K562 (cell line): ENCODE data around the gene SLC4A2. TPM values are rescaled to one million over a fixed set of nuclear protein-coding genes. Genes with fewer than 3 reads are reported as not detected.
A peak's percentile ranks its signal among the peaks of the same experiment; 100 is the strongest.

Experiments
- AFF1 ChIP-seq, 2 experiments: fragments of 450-650 bp; IDR thresholded peaks; 2 replicates each; pipeline ENCODE4 v1.6.1; 2018; ENCODE audit warnings: mild to moderate bottlenecking in 2 of 2, low read depth in 1 of 2; ENCODE audit not compliant: partially characterized antibody in 2 of 2
- FOXM1 ChIP-seq, 2 experiments: fragments of 450-650 bp in 1 of 2; sonication (generic) in 1 of 2; formaldehyde crosslinking in 1 of 2; IDR thresholded peaks; 2 replicates each; pipeline versions ENCODE4 v1.6.1 to v1.9.0; 2017 to 2022; ENCODE audit warnings: low read depth in 2 of 2, mild to moderate bottlenecking in 2 of 2, missing genetic modification reagents in 1 of 2, moderate library complexity in 1 of 2
- NR4A1 ChIP-seq, 2 experiments: fragments of 250-450 bp in 1 of 2; fragments of 450-650 bp in 1 of 2; sonication (Bioruptor Pico) in 1 of 2; IDR thresholded peaks; 2 replicates each; pipeline versions ENCODE4 v1.4.0 to v1.6.1; 2016 to 2020; ENCODE audit warnings: mild to moderate bottlenecking in 2 of 2, missing compliant biosample characterization in 1 of 2, missing genetic modification characterization in 1 of 2, moderate library complexity in 1 of 2
- SRF ChIP-seq, 2 experiments: fragments of 250-450, 450-650 bp in 1 of 2; sonication (Bioruptor Pico) in 1 of 2; sonication (generic) in 1 of 2; formaldehyde crosslinking; IDR thresholded peaks; 2 replicates each; pipeline versions ENCODE4 v1.5.0 to v1.5.1; 2020 to 2022; ENCODE audit warnings: mild to moderate bottlenecking in 1 of 2, missing genetic modification reagents in 1 of 2
- TCFL5 ChIP-seq: fragments of 250-450 bp; sonication (Bioruptor Pico); conservative IDR thresholded peaks from 2 replicates; pipeline ENCODE4 v1.6.1; 2021; ENCODE audit warnings: mild to moderate bottlenecking, moderate library complexity, matching md5 sums
- ZNF780A ChIP-seq: fragments of 250-450 bp; sonication (Bioruptor Pico); IDR thresholded peaks from 2 replicates; pipeline ENCODE4 v1.5.0; 2021; ENCODE audit warnings: mild to moderate bottlenecking
- polyA plus RNA-seq, 8 experiments: library from polyadenylated mRNA; depleted of rRNA in 4 of 8; stranded (reverse) in 5 of 8; unstranded in 3 of 8; fragments of >200 nt; fragmentation: Nextera tagmentation in 2 of 8; fragmentation: Illumina TruSeq in 1 of 8; extraction: Ambion mirVana in 2 of 8; extraction: Trizol in 1 of 8; gene quantifications; 2 replicates each; pipeline versions ENCODE4 v1.2.1 to v1.2.3, GENCODE V29; 2011 to 2014; ENCODE audit warnings: inconsistent platforms in 1 of 8, missing spikeins in 1 of 8
- total RNA-seq, 7 experiments: library from RNA; depleted of rRNA in 6 of 7; stranded (reverse); fragments of >200 nt in 6 of 7; fragmentation: Illumina TruSeq in 2 of 7; extraction: Trizol in 2 of 7; gene quantifications; 2 replicates each; pipeline versions ENCODE4 v1.2.1 to v1.2.3, GENCODE V29; 2011 to 2021; ENCODE audit warnings: low replicate concordance in 1 of 7
- TF ChIP-seq, protein P1 (sequence below): sonication (generic); formaldehyde crosslinking; IDR thresholded peaks from 2 replicates; pipeline ENCODE4 v1.8.1; 2022; ENCODE audit warnings: missing genetic modification reagents
- TF ChIP-seq, protein P2 (sequence below): IDR thresholded peaks from 3 replicates; pipeline ENCODE4 v1.6.1; 2011; ENCODE audit warnings: borderline replicate concordance, mild to moderate bottlenecking, moderate library complexity; ENCODE audit not compliant: insufficient read length; ENCODE audit errors: extremely low read depth
- TF ChIP-seq, protein P3 (sequence below): fragments of 150-350 bp; conservative IDR thresholded peaks from 2 replicates; pipeline ENCODE4 v1.6.1; 2014; ENCODE audit warnings: low read length
- TF ChIP-seq, protein P4 (sequence below): fragments of 250-450 bp; sonication (Bioruptor Pico); IDR thresholded peaks from 2 replicates; pipeline ENCODE4 v1.8.0; 2022; ENCODE audit warnings: moderate library complexity, mild to moderate bottlenecking, inconsistent platforms

SLC4A2 gene
- total and polyA plus RNA-seq, 9 of the 15 experiments (the other 6 are each of a cell fraction or from before 2014, with no cell fraction given), result 11.4 to 375 (median 130) TPM

- TF ChIP-seq ZNF780A (CRISPR knock-in tag) (no peak), FOXM1 (IDR thresholded peaks at IDR 0.05; ENCODE audit: low read depth) (0 out of 2 replicates have a peak, but pooled peaks have one; percentile 8), FOXM1 (CRISPR knock-in tag; IDR thresholded peaks at IDR 0.05; ENCODE audit: low read depth) (no peak), SRF (CRISPR knock-in tag; IDR thresholded peaks at IDR 0.05) (peak in 1 of 2 experiments; percentile 69; a peak in 1 of 4 replicates), TCFL5 (CRISPR knock-in tag) (no peak), NR4A1 (CRISPR knock-in tag; IDR thresholded peaks at IDR 0.05) (no peak), NR4A1 (tag; IDR thresholded peaks at IDR 0.05) (peak; percentile 75), AFF1 (IDR thresholded peaks at IDR 0.05; ENCODE audit: low read depth in 1 of 2, partially characterized antibody in 2 of 2) (peak in 1 of 2 experiments; percentile 13)
- TF ChIP-seq, protein P1, sequence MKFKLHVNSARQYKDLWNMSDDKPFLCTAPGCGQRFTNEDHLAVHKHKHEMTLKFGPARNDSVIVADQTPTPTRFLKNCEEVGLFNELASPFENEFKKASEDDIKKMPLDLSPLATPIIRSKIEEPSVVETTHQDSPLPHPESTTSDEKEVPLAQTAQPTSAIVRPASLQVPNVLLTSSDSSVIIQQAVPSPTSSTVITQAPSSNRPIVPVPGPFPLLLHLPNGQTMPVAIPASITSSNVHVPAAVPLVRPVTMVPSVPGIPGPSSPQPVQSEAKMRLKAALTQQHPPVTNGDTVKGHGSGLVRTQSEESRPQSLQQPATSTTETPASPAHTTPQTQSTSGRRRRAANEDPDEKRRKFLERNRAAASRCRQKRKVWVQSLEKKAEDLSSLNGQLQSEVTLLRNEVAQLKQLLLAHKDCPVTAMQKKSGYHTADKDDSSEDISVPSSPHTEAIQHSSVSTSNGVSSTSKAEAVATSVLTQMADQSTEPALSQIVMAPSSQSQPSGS (CRISPR knock-in tag), result no peak
- TF ChIP-seq, protein P2, sequence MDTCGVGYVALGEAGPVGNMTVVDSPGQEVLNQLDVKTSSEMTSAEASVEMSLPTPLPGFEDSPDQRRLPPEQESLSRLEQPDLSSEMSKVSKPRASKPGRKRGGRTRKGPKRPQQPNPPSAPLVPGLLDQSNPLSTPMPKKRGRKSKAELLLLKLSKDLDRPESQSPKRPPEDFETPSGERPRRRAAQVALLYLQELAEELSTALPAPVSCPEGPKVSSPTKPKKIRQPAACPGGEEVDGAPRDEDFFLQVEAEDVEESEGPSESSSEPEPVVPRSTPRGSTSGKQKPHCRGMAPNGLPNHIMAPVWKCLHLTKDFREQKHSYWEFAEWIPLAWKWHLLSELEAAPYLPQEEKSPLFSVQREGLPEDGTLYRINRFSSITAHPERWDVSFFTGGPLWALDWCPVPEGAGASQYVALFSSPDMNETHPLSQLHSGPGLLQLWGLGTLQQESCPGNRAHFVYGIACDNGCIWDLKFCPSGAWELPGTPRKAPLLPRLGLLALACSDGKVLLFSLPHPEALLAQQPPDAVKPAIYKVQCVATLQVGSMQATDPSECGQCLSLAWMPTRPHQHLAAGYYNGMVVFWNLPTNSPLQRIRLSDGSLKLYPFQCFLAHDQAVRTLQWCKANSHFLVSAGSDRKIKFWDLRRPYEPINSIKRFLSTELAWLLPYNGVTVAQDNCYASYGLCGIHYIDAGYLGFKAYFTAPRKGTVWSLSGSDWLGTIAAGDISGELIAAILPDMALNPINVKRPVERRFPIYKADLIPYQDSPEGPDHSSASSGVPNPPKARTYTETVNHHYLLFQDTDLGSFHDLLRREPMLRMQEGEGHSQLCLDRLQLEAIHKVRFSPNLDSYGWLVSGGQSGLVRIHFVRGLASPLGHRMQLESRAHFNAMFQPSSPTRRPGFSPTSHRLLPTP, result no peak
- TF ChIP-seq, protein P3, sequence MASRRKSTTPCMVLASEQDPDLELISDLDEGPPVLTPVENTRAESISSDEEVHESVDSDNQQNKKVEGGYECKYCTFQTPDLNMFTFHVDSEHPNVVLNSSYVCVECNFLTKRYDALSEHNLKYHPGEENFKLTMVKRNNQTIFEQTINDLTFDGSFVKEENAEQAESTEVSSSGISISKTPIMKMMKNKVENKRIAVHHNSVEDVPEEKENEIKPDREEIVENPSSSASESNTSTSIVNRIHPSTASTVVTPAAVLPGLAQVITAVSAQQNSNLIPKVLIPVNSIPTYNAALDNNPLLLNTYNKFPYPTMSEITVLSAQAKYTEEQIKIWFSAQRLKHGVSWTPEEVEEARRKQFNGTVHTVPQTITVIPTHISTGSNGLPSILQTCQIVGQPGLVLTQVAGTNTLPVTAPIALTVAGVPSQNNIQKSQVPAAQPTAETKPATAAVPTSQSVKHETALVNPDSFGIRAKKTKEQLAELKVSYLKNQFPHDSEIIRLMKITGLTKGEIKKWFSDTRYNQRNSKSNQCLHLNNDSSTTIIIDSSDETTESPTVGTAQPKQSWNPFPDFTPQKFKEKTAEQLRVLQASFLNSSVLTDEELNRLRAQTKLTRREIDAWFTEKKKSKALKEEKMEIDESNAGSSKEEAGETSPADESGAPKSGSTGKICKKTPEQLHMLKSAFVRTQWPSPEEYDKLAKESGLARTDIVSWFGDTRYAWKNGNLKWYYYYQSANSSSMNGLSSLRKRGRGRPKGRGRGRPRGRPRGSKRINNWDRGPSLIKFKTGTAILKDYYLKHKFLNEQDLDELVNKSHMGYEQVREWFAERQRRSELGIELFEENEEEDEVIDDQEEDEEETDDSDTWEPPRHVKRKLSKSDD, result no peak
- TF ChIP-seq, protein P4, sequence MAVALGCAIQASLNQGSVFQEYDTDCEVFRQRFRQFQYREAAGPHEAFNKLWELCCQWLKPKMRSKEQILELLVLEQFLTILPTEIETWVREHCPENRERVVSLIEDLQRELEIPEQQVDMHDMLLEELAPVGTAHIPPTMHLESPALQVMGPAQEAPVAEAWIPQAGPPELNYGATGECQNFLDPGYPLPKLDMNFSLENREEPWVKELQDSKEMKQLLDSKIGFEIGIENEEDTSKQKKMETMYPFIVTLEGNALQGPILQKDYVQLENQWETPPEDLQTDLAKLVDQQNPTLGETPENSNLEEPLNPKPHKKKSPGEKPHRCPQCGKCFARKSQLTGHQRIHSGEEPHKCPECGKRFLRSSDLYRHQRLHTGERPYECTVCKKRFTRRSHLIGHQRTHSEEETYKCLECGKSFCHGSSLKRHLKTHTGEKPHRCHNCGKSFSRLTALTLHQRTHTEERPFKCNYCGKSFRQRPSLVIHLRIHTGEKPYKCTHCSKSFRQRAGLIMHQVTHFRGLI (CRISPR knock-in tag), result no peak
These were observed 26.6 kb downstream of the SLC4A2 start, which contains the start of gene AGAP3 (continued) for GRCh38 chr7:151085691-151086620.
